ENCODE data around the gene PRTG.

Gene PRTG

DNA sequence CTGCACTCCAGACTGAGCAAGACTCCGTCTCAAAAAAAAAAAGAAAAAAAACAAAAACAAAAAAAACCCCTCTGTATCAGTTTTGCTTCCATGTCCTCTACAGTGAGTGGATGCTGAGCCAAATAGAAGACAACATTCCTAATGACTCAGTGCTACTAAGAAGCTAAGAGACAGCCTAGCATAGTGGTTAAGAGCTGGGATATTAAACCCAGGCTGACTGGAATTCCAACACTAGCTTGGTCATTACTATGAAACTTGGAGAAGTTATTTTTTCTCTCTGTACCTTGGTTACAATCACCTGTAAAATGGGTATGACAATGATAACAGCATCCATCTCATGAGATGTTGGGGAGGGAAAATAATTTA lies 93.9 kb downstream of the PRTG start:
- no peak for TF ChIP-seq EZH2phosphoT487 (IDR thresholded peaks at IDR 0.05; ENCODE audit: low read depth)
- Histone ChIP-seq H3K79me2 (ENCODE audit: low read length) (no peaks in the 10 kb centered on the region), H3K4me1 (ENCODE audit: low read length) (0 out of 2 replicates have a peak, but pooled peaks cover 3% of the 10 kb centered on the region), H3K4me2 (ENCODE audit: low read length) (no peak overlapping the region), H3K9ac (ENCODE audit: low read length) (no peak overlapping the region), H3K9me3 (ENCODE audit: insufficient read depth, low read length) (no peaks in the 10 kb centered on the region), H3K4me3 (ENCODE audit: low read length) (no peak overlapping the region), H3K27ac (ENCODE audit: low read length) (no peak overlapping the region), H3K36me3 (replicated peaks; ENCODE audit: low read depth, low read length) (no peaks in the 10 kb centered on the region), H4K20me1 (ENCODE audit: insufficient read depth, low read length) (no peaks in the 10 kb centered on the region), H3K27me3 (ENCODE audit: low read depth, low read length) (no peaks in the 10 kb centered on the region), H2AFZ (ENCODE audit: low read depth, low read length) (no peak overlapping the region)

DNA sequence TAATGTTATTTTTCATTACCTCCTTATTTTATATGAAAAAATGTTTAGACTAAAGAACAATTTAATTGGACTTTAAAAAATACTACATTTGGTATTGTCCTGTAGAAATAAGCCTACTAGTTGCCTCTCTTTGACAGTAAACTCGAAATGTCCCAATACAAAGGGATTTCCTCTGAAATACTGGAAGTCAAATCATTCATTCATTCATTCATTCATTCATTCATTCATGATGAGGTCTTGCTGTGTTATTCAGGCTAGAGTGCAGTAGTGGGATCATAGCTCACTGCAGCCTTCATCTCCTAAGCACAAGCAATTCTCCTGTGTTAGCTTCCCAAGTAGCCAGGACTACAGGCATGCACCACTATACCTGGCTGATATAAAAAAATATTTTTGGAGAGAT lies 104.2 kb downstream of the PRTG start:
- no peaks in the 10 kb centered on the region for H3K36me3 ChIP-seq (replicated peaks; ENCODE audit: low read depth, low read length)
- no peak overlapping the region for H3K4me3 ChIP-seq (ENCODE audit: low read length)
- no peak overlapping the region for H2AFZ ChIP-seq (ENCODE audit: low read depth, low read length)
- no peaks in the 10 kb centered on the region for H4K20me1 ChIP-seq (ENCODE audit: insufficient read depth, low read length)
- no peaks in the 10 kb centered on the region for H3K9me3 ChIP-seq (ENCODE audit: insufficient read depth, low read length)
- no peak overlapping the region for H3K9ac ChIP-seq (ENCODE audit: low read length)
- H3K79me2 ChIP-seq (ENCODE audit: low read length) = no peaks in the 10 kb centered on the region
- TF ChIP-seq EZH2phosphoT487 (IDR thresholded peaks at IDR 0.05; ENCODE audit: low read depth) = no peak
- no peak for TF ChIP-seq CTCF (IDR thresholded peaks at IDR 0.05; ENCODE audit: low read depth, low read length)
- no peaks in the 10 kb centered on the region for H3K27me3 ChIP-seq (ENCODE audit: low read depth, low read length)
- H3K4me2 ChIP-seq (ENCODE audit: low read length) = no peak overlapping the region
- H3K27ac ChIP-seq (ENCODE audit: low read length) = no peak overlapping the region
- peaks cover 15% of the 10 kb centered on the region for H3K4me1 ChIP-seq (ENCODE audit: low read length)

GRCh38 chr15:55637086-55637485 lies 105.9 kb downstream of the PRTG start:
- TF ChIP-seq CTCF (IDR thresholded peaks at IDR 0.05; ENCODE audit: low read depth, low read length) = no peak
- no peak for TF ChIP-seq EZH2phosphoT487 (IDR thresholded peaks at IDR 0.05; ENCODE audit: low read depth)
- Histone ChIP-seq H2AFZ (ENCODE audit: low read depth, low read length) (no peak overlapping the region), H3K4me3 (ENCODE audit: low read length) (no peak overlapping the region), H3K36me3 (replicated peaks; ENCODE audit: low read depth, low read length) (no peaks in the 10 kb centered on the region), H4K20me1 (ENCODE audit: insufficient read depth, low read length) (no peaks in the 10 kb centered on the region), H3K27ac (ENCODE audit: low read length) (no peak overlapping the region), H3K27me3 (ENCODE audit: low read depth, low read length) (no peaks in the 10 kb centered on the region), H3K9ac (ENCODE audit: low read length) (no peak overlapping the region), H3K4me2 (ENCODE audit: low read length) (no peak overlapping the region), H3K9me3 (ENCODE audit: insufficient read depth, low read length) (no peaks in the 10 kb centered on the region), H3K79me2 (ENCODE audit: low read length) (no peaks in the 10 kb centered on the region), H3K4me1 (ENCODE audit: low read length) (peaks cover 15% of the 10 kb centered on the region)

GRCh38 chr15:55633731-55634130 lies 109.2 kb downstream of the PRTG start:
- H3K36me3 ChIP-seq (replicated peaks; ENCODE audit: low read depth, low read length) = no peaks in the 10 kb centered on the region
- H3K9ac ChIP-seq (ENCODE audit: low read length) = no peak overlapping the region

More at GRCh38 chr15:55633731-55634130, 109.2 kb downstream of the PRTG start:
- no peak overlapping the region for H2AFZ ChIP-seq (ENCODE audit: low read depth, low read length)
- no peak overlapping the region for H3K27ac ChIP-seq (ENCODE audit: low read length)
- TF ChIP-seq CTCF (IDR thresholded peaks at IDR 0.05; ENCODE audit: low read depth, low read length) (no peak), EZH2phosphoT487 (IDR thresholded peaks at IDR 0.05; ENCODE audit: low read depth) (no peak)
- H3K79me2 ChIP-seq (ENCODE audit: low read length) = no peaks in the 10 kb centered on the region
- H4K20me1 ChIP-seq (ENCODE audit: insufficient read depth, low read length) = no peaks in the 10 kb centered on the region
- no peak overlapping the region for H3K4me2 ChIP-seq (ENCODE audit: low read length)
- H3K9me3 ChIP-seq (ENCODE audit: insufficient read depth, low read length) = no peaks in the 10 kb centered on the region
- no peaks in the 10 kb centered on the region for H3K27me3 ChIP-seq (ENCODE audit: low read depth, low read length)
- H3K4me3 ChIP-seq (ENCODE audit: low read length) = no peak overlapping the region
- H3K4me1 ChIP-seq (ENCODE audit: low read length) = peaks cover under 1% of the 10 kb centered on the region; the same call in 1 of the 2 replicates

Data from OCI-LY3 (cell line).